H9 (cell line): ENCODE results near the gene NPDC1. TPM values are rescaled to one million over a fixed set of nuclear protein-coding genes. Genes with fewer than 3 reads are reported as not detected.

Experiments used
- DNase-seq: peaks from one replicate; pipeline ENCODE4 v3.0.0-alpha.2; 2017
- H2AFZ ChIP-seq: one replicate; pipeline ENCODE4 v1.6.1; 2013; ENCODE audit warnings: mild to moderate bottlenecking, low read length, control low read depth, moderate library complexity
- H2AK5ac ChIP-seq: 2 replicates; pipeline ENCODE4 v1.6.1; 2013; ENCODE audit warnings: low read length, control low read depth, mixed read lengths; ENCODE audit not compliant: insufficient read length
- H2BK120ac ChIP-seq: one replicate; pipeline ENCODE4 v1.6.1; 2013; ENCODE audit warnings: low read depth, mild to moderate bottlenecking, low read length, control low read depth, inconsistent platforms; ENCODE audit not compliant: poor library complexity, severe bottlenecking
- H2BK12ac ChIP-seq: 2 replicates; pipeline ENCODE4 v1.6.1; 2013; ENCODE audit warnings: low read length, control low read depth, mixed read lengths, low read depth; ENCODE audit not compliant: insufficient read length
- H2BK15ac ChIP-seq: 2 replicates; pipeline ENCODE4 v1.6.1; 2013; ENCODE audit warnings: low read depth, low read length, control low read depth
- H2BK20ac ChIP-seq: one replicate; pipeline ENCODE4 v1.6.1; 2013; ENCODE audit warnings: low read depth, mild to moderate bottlenecking, low read length, control low read depth, inconsistent platforms; ENCODE audit not compliant: poor library complexity, severe bottlenecking
- H2BK5ac ChIP-seq: 2 replicates; pipeline ENCODE4 v1.6.1; 2013; ENCODE audit warnings: low read length, control low read depth, mixed read lengths; ENCODE audit not compliant: insufficient read length
- H3K14ac ChIP-seq: 2 replicates; pipeline ENCODE4 v1.6.1; 2013; ENCODE audit warnings: low read length, control low read depth; ENCODE audit not compliant: insufficient read depth
- H3K18ac ChIP-seq: 2 replicates; pipeline ENCODE4 v1.6.1; 2013; ENCODE audit warnings: low read depth, mild to moderate bottlenecking, mixed read lengths, low read length, control low read depth; ENCODE audit not compliant: insufficient read length
- H3K23ac ChIP-seq: 2 replicates; pipeline ENCODE4 v1.6.1; 2013; ENCODE audit warnings: low read length, control low read depth, mixed read lengths, low read depth; ENCODE audit not compliant: insufficient read length
- H3K23me2 ChIP-seq: 2 replicates; pipeline ENCODE4 v1.6.1; 2013; ENCODE audit warnings: low read depth, mild to moderate bottlenecking, mixed read lengths, low read length, control low read depth; ENCODE audit not compliant: insufficient read length, poor library complexity, severe bottlenecking
- H3K27ac ChIP-seq: 2 replicates; pipeline ENCODE4 v1.5.1; 2013; ENCODE audit warnings: low read length, control low read depth, mixed read lengths, low read depth; ENCODE audit not compliant: insufficient read length
- H3K27me3 ChIP-seq: 2 replicates; pipeline ENCODE4 v1.6.1; 2013; ENCODE audit warnings: low read length, control low read depth, inconsistent platforms; ENCODE audit not compliant: insufficient read depth
- H3K4ac ChIP-seq: 2 replicates; pipeline ENCODE4 v1.6.1; 2013; ENCODE audit warnings: low read depth, mild to moderate bottlenecking, control low read depth, inconsistent platforms, low read length, moderate library complexity
- H3K4me1 ChIP-seq: 2 replicates; pipeline ENCODE4 v1.6.1; 2013; ENCODE audit warnings: low read length, control low read depth, inconsistent platforms; ENCODE audit not compliant: insufficient read depth
- H3K4me2 ChIP-seq: 2 replicates; pipeline ENCODE4 v1.6.1; 2013; ENCODE audit warnings: low read length, control low read depth, mixed read lengths; ENCODE audit not compliant: insufficient read length, insufficient read depth
- H3K56ac ChIP-seq: 2 replicates; pipeline ENCODE4 v1.6.1; 2013; ENCODE audit warnings: low read depth, mild to moderate bottlenecking, mixed read lengths, low read length, control low read depth; ENCODE audit not compliant: insufficient read length
- H3K79me1 ChIP-seq: 2 replicates; pipeline ENCODE4 v1.6.1; 2013; ENCODE audit warnings: low read depth, mild to moderate bottlenecking, moderate library complexity, low read length, control low read depth, inconsistent platforms; ENCODE audit not compliant: insufficient read depth, poor library complexity, severe bottlenecking
- H3K79me2 ChIP-seq: 2 replicates; pipeline ENCODE4 v1.6.1; 2013; ENCODE audit warnings: low read length, control low read depth, inconsistent platforms; ENCODE audit not compliant: insufficient read depth
- H3K9ac ChIP-seq: 2 replicates; pipeline ENCODE4 v1.6.1; 2013; ENCODE audit warnings: low read length, control low read depth, mixed read lengths; ENCODE audit not compliant: insufficient read length; ENCODE audit errors: extremely low read depth
- H3K9me3 ChIP-seq: one replicate; pipeline ENCODE4 v1.6.1; 2013; ENCODE audit warnings: low read depth, low read length, inconsistent platforms; ENCODE audit not compliant: control insufficient read depth
- H3T11ph ChIP-seq: one replicate; pipeline ENCODE4 v1.6.1; 2013; ENCODE audit warnings: mild to moderate bottlenecking, low read length, control low read depth, inconsistent platforms
- H4K20me1 ChIP-seq: one replicate; pipeline ENCODE4 v1.6.1; 2013; ENCODE audit not compliant: control insufficient read depth, insufficient read length, insufficient read depth
- H4K5ac ChIP-seq: 2 replicates; pipeline ENCODE4 v1.6.1; 2013; ENCODE audit warnings: low read depth, mild to moderate bottlenecking, mixed read lengths, low read length, control low read depth; ENCODE audit not compliant: insufficient read length
- H4K8ac ChIP-seq: replicated peaks from 2 replicates; pipeline ENCODE4 v1.6.1; 2013; ENCODE audit warnings: low read length, control low read depth, mixed read lengths, low read depth; ENCODE audit not compliant: insufficient read length
- H4K91ac ChIP-seq: 2 replicates; pipeline ENCODE4 v1.6.1; 2013; ENCODE audit warnings: low read depth, mild to moderate bottlenecking, moderate library complexity, mixed read lengths, low read length, control low read depth; ENCODE audit not compliant: insufficient read length
- H3K27ac Mint-ChIP-seq, 3 experiments: 2 replicates in 2 of 3; 3 replicates in 1 of 3; pipeline ENCODE4 v1.8.0; 2020 to 2021; ENCODE audit warnings: mixed read lengths in 3 of 3, mild to moderate bottlenecking in 1 of 3, moderate library complexity in 1 of 3
- H3K27me3 Mint-ChIP-seq: 2 replicates; pipeline ENCODE4 v1.8.0; 2021; ENCODE audit warnings: low read depth, mild to moderate bottlenecking, moderate library complexity, mixed read lengths
- H3K36me3 Mint-ChIP-seq, 3 experiments: 2 replicates in 2 of 3; 3 replicates in 1 of 3; pipeline ENCODE4 v1.8.0; 2020 to 2021; ENCODE audit warnings: low read depth in 3 of 3, mixed read lengths in 3 of 3; ENCODE audit not compliant: insufficient read depth in 1 of 3
- H3K4me1 Mint-ChIP-seq, 2 experiments: 2 replicates each; pipeline ENCODE4 v1.8.0; 2020; ENCODE audit warnings: mixed read lengths in 2 of 2
- H3K4me3 Mint-ChIP-seq, 2 experiments: 2 replicates in 1 of 2; 3 replicates in 1 of 2; pipeline ENCODE4 v1.8.0; 2020 to 2021; ENCODE audit warnings: mild to moderate bottlenecking in 2 of 2, mixed read lengths in 2 of 2, moderate library complexity in 1 of 2
- H3K9me3 Mint-ChIP-seq, 2 experiments: 2 replicates in 1 of 2; 3 replicates in 1 of 2; pipeline ENCODE4 v1.8.0; 2020; ENCODE audit warnings: mild to moderate bottlenecking in 2 of 2, mixed read lengths in 2 of 2, moderate library complexity in 1 of 2
- WGBS: extraction: QIAGEN DNeasy Blood & Tissue Kit; methylation state at CpG from one replicate; pipeline ENCODE4 v1.1.7; 2013; ENCODE audit warnings: missing lambda C conversion rate, low lambda C conversion rate, mixed read lengths; ENCODE audit not compliant: insufficient read length; ENCODE audit errors: extremely low coverage; 5-methylcytosine and 5-hydroxymethylcytosine counted together
- total RNA-seq: library from RNA; stranded (reverse); gene quantifications from 2 replicates; pipeline ENCODE4 v1.2.1, GENCODE V29; 2021
- TF ChIP-seq, protein P1 (sequence below): fragments of 200-600 bp; sonication (generic); conservative IDR thresholded peaks from 3 replicates; pipeline ENCODE4 v1.8.0; 2021; ENCODE audit warnings: antibody characterized with exemption, mild to moderate bottlenecking

The NPDC1 gene
- total RNA-seq, 1 experiment from 2014 or later = 57.6 TPM

DNA sequence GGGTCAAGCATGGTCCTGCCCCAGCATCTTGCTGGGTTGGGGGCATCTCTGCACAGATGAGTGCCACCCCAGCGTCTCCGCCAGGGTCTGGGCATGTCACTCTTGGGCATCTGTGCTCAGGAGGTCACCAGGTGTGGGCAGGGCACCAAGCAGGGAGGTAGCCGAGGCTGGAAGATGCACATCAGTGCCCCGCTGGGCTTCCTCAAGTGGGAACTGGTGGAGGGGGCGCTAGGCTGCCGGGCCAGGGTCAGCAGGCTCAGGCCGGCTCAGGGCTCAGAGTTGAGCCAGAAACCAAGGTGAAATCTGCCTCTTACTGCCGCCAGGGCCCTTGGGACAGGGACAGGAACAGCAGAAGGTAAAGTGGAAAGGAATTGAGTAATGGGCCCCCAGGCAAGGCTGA lies 10.0 kb downstream of the NPDC1 start:
- no peak overlapping the region for H3K27ac ChIP-seq
- no peak overlapping the region for H3T11ph ChIP-seq
- Mint-ChIP-seq H3K4me3 (no peak overlapping the region), H3K4me1 (no peaks in the 10 kb centered on the region; a peak in 1 of 4 replicates), H3K27me3 (peaks cover 19% of the 10 kb centered on the region), H3K36me3 (peaks cover 0 to 14% (median 5%) of the 10 kb centered on the region in 3 experiments; a peak in 5 of 7 replicates), H3K9me3 (no peaks in the 10 kb centered on the region), H3K27ac (no peak overlapping the region)
- H2BK120ac ChIP-seq = no peak overlapping the region
- H4K20me1 ChIP-seq = no peaks in the 10 kb centered on the region
- H3K18ac ChIP-seq = no peak overlapping the region
- H3K56ac ChIP-seq = no peak overlapping the region
- no CpG with 5 or more reads among the region's 8 CpGs for WGBS
- no peak overlapping the region for H2AFZ ChIP-seq
- H3K4ac ChIP-seq = no peak overlapping the region
- no peak overlapping the region for H2BK15ac ChIP-seq
- no peak overlapping the region; the same call in 1 of the 2 replicates for H3K14ac ChIP-seq
- no peak overlapping the region for H4K8ac ChIP-seq
- TF ChIP-seq, protein P1, sequence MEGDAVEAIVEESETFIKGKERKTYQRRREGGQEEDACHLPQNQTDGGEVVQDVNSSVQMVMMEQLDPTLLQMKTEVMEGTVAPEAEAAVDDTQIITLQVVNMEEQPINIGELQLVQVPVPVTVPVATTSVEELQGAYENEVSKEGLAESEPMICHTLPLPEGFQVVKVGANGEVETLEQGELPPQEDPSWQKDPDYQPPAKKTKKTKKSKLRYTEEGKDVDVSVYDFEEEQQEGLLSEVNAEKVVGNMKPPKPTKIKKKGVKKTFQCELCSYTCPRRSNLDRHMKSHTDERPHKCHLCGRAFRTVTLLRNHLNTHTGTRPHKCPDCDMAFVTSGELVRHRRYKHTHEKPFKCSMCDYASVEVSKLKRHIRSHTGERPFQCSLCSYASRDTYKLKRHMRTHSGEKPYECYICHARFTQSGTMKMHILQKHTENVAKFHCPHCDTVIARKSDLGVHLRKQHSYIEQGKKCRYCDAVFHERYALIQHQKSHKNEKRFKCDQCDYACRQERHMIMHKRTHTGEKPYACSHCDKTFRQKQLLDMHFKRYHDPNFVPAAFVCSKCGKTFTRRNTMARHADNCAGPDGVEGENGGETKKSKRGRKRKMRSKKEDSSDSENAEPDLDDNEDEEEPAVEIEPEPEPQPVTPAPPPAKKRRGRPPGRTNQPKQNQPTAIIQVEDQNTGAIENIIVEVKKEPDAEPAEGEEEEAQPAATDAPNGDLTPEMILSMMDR = no peak
- H2BK20ac ChIP-seq = no peak overlapping the region
- H3K27me3 ChIP-seq = no peaks in the 10 kb centered on the region
- H2AK5ac ChIP-seq = no peak overlapping the region
- H2BK5ac ChIP-seq = no peak overlapping the region
- H3K9me3 ChIP-seq = no peaks in the 10 kb centered on the region
- no peak overlapping the region for H2BK12ac ChIP-seq
- H3K23me2 ChIP-seq = no peaks in the 10 kb centered on the region
- no peak overlapping the region for H4K91ac ChIP-seq
- no peak overlapping the region for H4K5ac ChIP-seq
- H3K23ac ChIP-seq = no peak overlapping the region
- DNase-seq = no peak
- no peaks in the 10 kb centered on the region for H3K79me1 ChIP-seq
- no peak overlapping the region for H3K9ac ChIP-seq
- no peak overlapping the region for H3K4me2 ChIP-seq
- no peaks in the 10 kb centered on the region for H3K4me1 ChIP-seq
- no peaks in the 10 kb centered on the region for H3K79me2 ChIP-seq
